GM19043 (cell line): ENCODE measurements around the gene MAPK14.
"Not testable (repeated sequence)": the region's sequence is repeated elsewhere in the genome, so short reads cannot be mapped to it uniquely, and the experiment has no call there.

Experiments used
- ATAC-seq: cut with Tn5 transposase; IDR thresholded peaks from one replicate; pipeline ENCODE4 v1.9.1; 2021; ENCODE audit warnings: low read depth; ENCODE audit not compliant: unreplicated experiment

Gene MAPK14

GRCh38 chr6:36067374-36068011, 39.9 kb downstream of the MAPK14 start:
- ATAC-seq = no peak

- ATAC-seq = no peak
Measured at GRCh38 chr6:36068012-36068392, 40.4 kb downstream of the MAPK14 start.

GRCh38 chr6:36068586-36068985, 41.0 kb downstream of the MAPK14 start:
- ATAC-seq = no peak

- ATAC-seq = no peak
Measured at GRCh38 chr6:36069573-36069972, 42.0 kb downstream of the MAPK14 start.

- no peak for ATAC-seq
Measured at GRCh38 chr6:36070252-36070651, 42.6 kb downstream of the MAPK14 start.

- ATAC-seq = no peak
Measured at GRCh38 chr6:36071281-36071680, 43.7 kb downstream of the MAPK14 start.

- ATAC-seq = no peak
Measured at GRCh38 chr6:36071714-36072113, 44.1 kb downstream of the MAPK14 start.

- ATAC-seq = no peak
Measured at GRCh38 chr6:36072681-36073080, 45.1 kb downstream of the MAPK14 start.

- ATAC-seq = no peak
Measured at GRCh38 chr6:36073587-36073986, 46.0 kb downstream of the MAPK14 start.

- ATAC-seq = no peak
Measured at GRCh38 chr6:36075656-36076055, 48.0 kb downstream of the MAPK14 start.

- ATAC-seq = no peak
Measured at GRCh38 chr6:36076178-36077063, 48.8 kb downstream of the MAPK14 start.

- no peak for ATAC-seq
Measured at GRCh38 chr6:36078159-36078558, 50.6 kb downstream of the MAPK14 start.

- ATAC-seq = no peak
Measured at GRCh38 chr6:36079601-36080000, 52.0 kb downstream of the MAPK14 start.

GRCh38 chr6:36082318-36082717, 54.7 kb downstream of the MAPK14 start:
- no peak for ATAC-seq

- no peak for ATAC-seq
Measured at GRCh38 chr6:36083446-36083845, 55.8 kb downstream of the MAPK14 start.

- not testable (repeated sequence) for ATAC-seq
Measured at GRCh38 chr6:36088204-36088603, 60.6 kb downstream of the MAPK14 start.

GRCh38 chr6:36089048-36089447, 61.4 kb downstream of the MAPK14 start:
- no peak for ATAC-seq

- no peak for ATAC-seq
Measured at GRCh38 chr6:36094238-36094637, 66.6 kb downstream of the MAPK14 start.

GRCh38 chr6:36094753-36095496, 67.3 kb downstream of the MAPK14 start:
- ATAC-seq = no peak

GRCh38 chr6:36095497-36096391, 68.1 kb downstream of the MAPK14 start:
- ATAC-seq = no peak
